Transverse colon (tissue), 4 donors: Measurements from ENCODE around the gene SMPDL3B. TPM values are rescaled to one million over a fixed set of nuclear protein-coding genes. Genes with fewer than 3 reads are reported as not detected.
A peak's percentile ranks its signal among the peaks of the same experiment; 100 is the strongest.

Source experiments
- DNase-seq: peaks from one replicate; pipeline ENCODE4 v3.0.0-alpha.2; 2019
- H3K27ac ChIP-seq, 4 donors: fragments of 200-600 bp; sonication (generic); 2 replicates each; pipeline ENCODE4 v1.5.1; 2016 to 2018; ENCODE audit warnings: inconsistent platforms in 4 of 4
- H3K27me3 ChIP-seq: fragments of 200-600 bp; sonication (generic); 2 replicates; pipeline ENCODE4 v1.5.1; 2017; ENCODE audit warnings: inconsistent platforms
- H3K36me3 ChIP-seq, 4 donors: fragments of 200-600 bp; sonication (generic); 2 replicates each; pipeline ENCODE4 v1.5.1; 2017 to 2019; ENCODE audit warnings: inconsistent platforms in 4 of 4
- H3K4me1 ChIP-seq, 4 donors: fragments of 200-600 bp; sonication (generic); 2 replicates each; pipeline ENCODE4 v1.5.1; 2017 to 2020; ENCODE audit warnings: inconsistent platforms in 4 of 4
- H3K4me3 ChIP-seq, 4 donors: fragments of 200-600 bp; sonication (generic); 1 replicate in 1 of 4; 2 replicates in 3 of 4; pipeline versions ENCODE4 v1.5.1 to v1.6.1; 2017 to 2019; ENCODE audit warnings: inconsistent platforms in 4 of 4
- H3K9me3 ChIP-seq, 2 donors: fragments of 200-600 bp; sonication (generic); 2 replicates each; pipeline ENCODE4 v1.5.1; 2017 to 2019; ENCODE audit warnings: inconsistent platforms in 2 of 2
- EP300 ChIP-seq: sonication (generic); formaldehyde crosslinking; IDR thresholded peaks from one replicate; pipeline ENCODE4 v1.6.1; 2017; ENCODE audit warnings: antibody characterized with exemption, low read depth
- POLR2A ChIP-seq: fragments of 450-650 bp; IDR thresholded peaks from one replicate; pipeline ENCODE4 v1.6.1; 2016; ENCODE audit warnings: antibody characterized with exemption, mild to moderate bottlenecking, moderate library complexity
- POLR2AphosphoS5 ChIP-seq, 3 donors: sonication (generic); formaldehyde crosslinking; IDR thresholded peaks; one replicate each; pipeline ENCODE4 v1.6.1; 2016; ENCODE audit warnings: antibody characterized with exemption in 3 of 3
- WGBS, 2 donors: methylation state at CpG; one replicate each; pipeline ENCODE4 v1.1.5; 2018; ENCODE audit warnings: low coverage in 1 of 2; 5-methylcytosine and 5-hydroxymethylcytosine counted together
- in situ Hi-C, 4 donors: fragments of 200-750 bp; cut with MboI; loops; one replicate each; pipeline versions ENCODE4 v1.15.0 to v1.15.1; 2017; ENCODE audit warnings: low sequenced_read_pairs in 3 of 4, low pct_ligation_motif_present in 1 of 4, low pct_unique_long_range_greater_than_20kb in 1 of 4
- intact Hi-C: fragments of 100-400 bp; cut with DNase I; formaldehyde crosslinking; loops from one replicate; pipeline ENCODE4 v1.15.1; 2023; ENCODE audit warnings: low total_unique reads
- total RNA-seq, 4 donors: library from RNA; depleted of rRNA; stranded (reverse); fragments of >200 nt; gene quantifications; one replicate each; pipeline ENCODE4 v1.1.0, GENCODE V29; 2016
- TF ChIP-seq, protein P1 (sequence below), 5 experiments: fragments of 200-600 bp in 3 of 5; fragments of 450-650 bp in 2 of 5; sonication (generic) in 3 of 5; IDR thresholded peaks; 1 replicate in 2 of 5; 2 replicates in 3 of 5; pipeline ENCODE4 v1.5.1; 2016 to 2017; ENCODE audit warnings: antibody characterized with exemption in 5 of 5, inconsistent platforms in 3 of 5, mild to moderate bottlenecking in 2 of 5, moderate library complexity in 1 of 5

Gene SMPDL3B
- total RNA-seq, 4 donors from 2014 or later, result 14.1 to 64.3 (median 57.4) TPM

DNA sequence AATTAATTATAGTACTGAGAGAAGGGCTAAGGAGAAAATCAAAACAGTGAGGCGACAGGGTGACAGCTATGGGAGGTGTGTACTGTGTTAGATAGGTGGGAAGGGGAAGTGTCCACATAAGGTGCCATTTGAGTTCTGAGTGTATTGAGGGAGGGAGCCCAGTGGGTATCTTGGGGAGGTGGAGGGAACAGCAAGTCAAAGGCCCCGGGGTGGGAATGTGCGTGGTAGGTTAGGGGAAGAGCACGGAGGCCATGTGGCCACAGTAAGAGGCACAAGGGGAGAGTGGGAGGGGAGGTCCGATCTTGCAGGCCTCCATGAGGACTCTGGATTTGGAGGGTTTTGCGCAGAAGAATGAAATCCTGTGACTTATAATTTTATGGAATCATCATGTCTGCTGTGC lies 22.0 kb downstream of the SMPDL3B start:
- TF ChIP-seq EP300 (no peak), POLR2AphosphoS5 (IDR thresholded peaks at IDR 0.05) (no peak), POLR2A (no peak)
- TF ChIP-seq, protein P1, sequence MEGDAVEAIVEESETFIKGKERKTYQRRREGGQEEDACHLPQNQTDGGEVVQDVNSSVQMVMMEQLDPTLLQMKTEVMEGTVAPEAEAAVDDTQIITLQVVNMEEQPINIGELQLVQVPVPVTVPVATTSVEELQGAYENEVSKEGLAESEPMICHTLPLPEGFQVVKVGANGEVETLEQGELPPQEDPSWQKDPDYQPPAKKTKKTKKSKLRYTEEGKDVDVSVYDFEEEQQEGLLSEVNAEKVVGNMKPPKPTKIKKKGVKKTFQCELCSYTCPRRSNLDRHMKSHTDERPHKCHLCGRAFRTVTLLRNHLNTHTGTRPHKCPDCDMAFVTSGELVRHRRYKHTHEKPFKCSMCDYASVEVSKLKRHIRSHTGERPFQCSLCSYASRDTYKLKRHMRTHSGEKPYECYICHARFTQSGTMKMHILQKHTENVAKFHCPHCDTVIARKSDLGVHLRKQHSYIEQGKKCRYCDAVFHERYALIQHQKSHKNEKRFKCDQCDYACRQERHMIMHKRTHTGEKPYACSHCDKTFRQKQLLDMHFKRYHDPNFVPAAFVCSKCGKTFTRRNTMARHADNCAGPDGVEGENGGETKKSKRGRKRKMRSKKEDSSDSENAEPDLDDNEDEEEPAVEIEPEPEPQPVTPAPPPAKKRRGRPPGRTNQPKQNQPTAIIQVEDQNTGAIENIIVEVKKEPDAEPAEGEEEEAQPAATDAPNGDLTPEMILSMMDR (IDR thresholded peaks at IDR 0.05), result no peak
- in situ Hi-C loops, result no loop called here
- Histone ChIP-seq H3K4me1 (peaks cover 14 to 34% (median 26%) of the 10 kb centered on the region in 4 donors), H3K4me3 (no peak overlapping the region), H3K27me3 (no peaks in the 10 kb centered on the region), H3K27ac (no peak overlapping the region), H3K36me3 (no peaks in the 10 kb centered on the region), H3K9me3 (no peaks in the 10 kb centered on the region)
- no peak for DNase-seq
- 85 to 86% methylated on average over 6 of the region's 6 CpGs for WGBS, 2 donors
- intact Hi-C loops, result no loop called here

DNA sequence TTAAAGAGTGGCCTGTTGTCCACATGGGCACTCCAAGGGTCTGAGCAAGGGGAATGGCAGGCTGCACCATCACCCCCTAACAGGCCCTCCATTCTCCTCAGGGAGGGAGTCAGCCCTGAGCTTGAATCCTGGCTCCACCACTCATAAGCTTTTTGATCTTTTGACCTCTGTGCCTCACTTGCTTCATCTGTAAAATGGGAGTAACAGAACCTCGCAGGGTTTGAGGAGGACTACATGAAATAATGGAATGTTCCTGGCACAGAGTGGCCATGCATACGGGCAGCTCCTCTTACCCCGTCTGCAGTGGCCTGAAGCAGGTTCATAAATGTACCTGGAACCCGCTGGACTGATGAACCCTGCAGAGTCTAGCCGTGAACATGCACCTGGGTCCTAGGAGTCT lies 22.9 kb downstream of the SMPDL3B start:
- 67 to 94% methylated on average over 1 to 5 of the region's 5 CpGs for WGBS, 2 donors
- Histone ChIP-seq H3K27ac (no peak overlapping the region), H3K9me3 (no peaks in the 10 kb centered on the region), H3K27me3 (no peaks in the 10 kb centered on the region), H3K36me3 (no peaks in the 10 kb centered on the region), H3K4me1 (peaks cover 11 to 32% (median 22%) of the 10 kb centered on the region in 4 donors), H3K4me3 (no peak overlapping the region)
- in situ Hi-C loops, result no loop called here
- no peak for TF ChIP-seq EP300
- TF ChIP-seq, protein P1 (IDR thresholded peaks at IDR 0.05), result no peak
- TF ChIP-seq POLR2A, result no peak
- no peak for TF ChIP-seq POLR2AphosphoS5 (IDR thresholded peaks at IDR 0.05)
- no peak for DNase-seq
- intact Hi-C loops, result no loop called here

DNA sequence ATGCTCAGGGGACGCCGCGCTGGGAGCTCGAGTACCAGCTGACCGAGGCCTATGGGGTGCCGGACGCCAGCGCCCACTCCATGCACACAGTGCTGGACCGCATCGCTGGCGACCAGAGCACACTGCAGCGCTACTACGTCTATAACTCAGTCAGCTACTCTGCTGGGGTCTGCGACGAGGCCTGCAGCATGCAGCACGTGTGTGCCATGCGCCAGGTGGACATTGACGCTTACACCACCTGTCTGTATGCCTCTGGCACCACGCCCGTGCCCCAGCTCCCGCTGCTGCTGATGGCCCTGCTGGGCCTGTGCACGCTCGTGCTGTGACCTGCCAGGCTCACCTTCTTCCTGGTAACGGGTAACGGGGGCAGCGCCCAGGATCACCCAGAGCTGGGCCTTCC lies 23.7 kb downstream of the SMPDL3B start:
- intact Hi-C loops (no loop called here), in situ Hi-C loops (no loop called here)
- Histone ChIP-seq H3K4me3 (no peak overlapping the region), H3K27ac (peak overlapping the region in 2 of 4 donors; percentile 94 to 95), H3K36me3 (no peaks in the 10 kb centered on the region), H3K9me3 (no peaks in the 10 kb centered on the region), H3K27me3 (no peaks in the 10 kb centered on the region), H3K4me1 (peaks cover 10 to 27% (median 22%) of the 10 kb centered on the region in 4 donors)
- 94% methylated on average over 23 of the region's 26 CpGs; no CpG with 5 or more reads in 1 of the 2 donors for WGBS, 2 donors
- no peak for DNase-seq
- no peak for TF ChIP-seq EP300
- TF ChIP-seq, protein P1 (IDR thresholded peaks at IDR 0.05), result no peak

DNA sequence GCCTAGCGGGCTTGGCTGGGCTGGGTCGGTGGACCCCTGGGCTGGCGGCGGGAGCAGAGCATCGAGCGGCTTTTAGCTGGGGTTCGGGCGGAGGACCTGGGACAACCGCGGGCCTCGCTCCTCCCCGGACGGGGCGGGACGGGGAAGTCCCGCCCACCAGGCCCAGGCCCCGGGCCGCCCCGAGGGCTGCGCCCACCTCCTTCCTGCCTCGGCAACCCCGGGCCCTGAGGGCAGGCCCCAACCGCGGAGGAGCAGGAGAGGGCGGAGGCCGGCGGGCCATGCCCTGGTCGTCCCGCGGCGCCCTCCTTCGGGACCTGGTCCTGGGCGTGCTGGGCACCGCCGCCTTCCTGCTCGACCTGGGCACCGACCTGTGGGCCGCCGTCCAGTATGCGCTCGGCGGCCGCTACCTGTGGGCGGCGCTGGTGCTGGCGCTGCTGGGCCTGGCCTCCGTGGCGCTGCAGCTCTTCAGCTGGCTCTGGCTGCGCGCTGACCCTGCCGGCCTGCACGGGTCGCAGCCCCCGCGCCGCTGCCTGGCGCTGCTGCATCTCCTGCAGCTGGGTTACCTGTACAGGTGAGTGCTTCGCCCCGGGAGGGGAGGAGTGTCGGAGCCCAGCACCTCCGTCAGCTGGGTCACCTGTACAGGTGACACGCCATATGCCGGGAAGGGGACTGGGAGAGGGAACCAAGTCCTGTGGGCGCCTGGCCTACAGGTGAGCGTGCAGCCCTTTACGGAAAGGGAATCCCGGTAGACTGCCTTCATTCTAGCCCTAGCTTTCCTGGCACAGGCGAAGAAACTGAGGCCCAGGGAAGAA lies 25.2 kb downstream of the SMPDL3B start, which contains the start of gene XKR8:
XKR8 (plus strand) TSS at position 182 of the 812 bp plus-strand sequence; CDS start at position 279, 97 bp downstream.
- TF ChIP-seq POLR2AphosphoS5 (IDR thresholded peaks at IDR 0.05) (peak; percentile 10 to 79 (median 69)), POLR2A (peak; percentile 70), EP300 (no peak)
- TF ChIP-seq, protein P1 (IDR thresholded peaks at IDR 0.05), result peak; percentile 38 to 72 (median 42)
- no peaks in the 10 kb centered on the region for H3K9me3 ChIP-seq
- H3K27ac ChIP-seq, result peak within 1 kb of the TSS; percentile 94 to 96 (median 96)
- no peaks in the 10 kb centered on the region for H3K36me3 ChIP-seq
- peaks cover 10 to 27% (median 22%) of the 10 kb centered on the region in 4 donors for H3K4me1 ChIP-seq
- intact Hi-C loops, result no loop called here
- no peaks in the 10 kb centered on the region for H3K27me3 ChIP-seq
- WGBS, 2 donors, result 8% methylated on average over 10 of the region's 68 CpGs; no CpG with 5 or more reads in 1 of the 2 donors
- peak within 1 kb of the TSS; percentile 56 to 71 (median 68) for H3K4me3 ChIP-seq
- in situ Hi-C loops, result no loop called here
- DNase-seq, result peak; percentile 89
